Parathyroid adenoma (tissue), 2 donors: ENCODE results near the gene ECT2.
"Not testable (repeated sequence)": the region's sequence is repeated elsewhere in the genome, so short reads cannot be mapped to it uniquely, and the experiment has no call there.

Experiments used
- H2AFZ ChIP-seq: fragments of 300-600 bp; sonication (generic); one replicate; pipeline ENCODE4 v1.7.0; 2017; ENCODE audit warnings: antibody characterized with exemption, mild to moderate bottlenecking
- H3K27ac ChIP-seq: fragments of 300-600 bp; sonication (generic); one replicate; pipeline ENCODE4 v1.7.0; 2017
- H3K27me3 ChIP-seq: fragments of 300-600 bp; sonication (generic); one replicate; pipeline ENCODE4 v1.7.0; 2017; ENCODE audit warnings: low read length; ENCODE audit not compliant: control insufficient read depth, insufficient read depth
- H3K36me3 ChIP-seq: fragments of 300-600 bp; sonication (generic); one replicate; pipeline ENCODE4 v1.7.0; 2017; ENCODE audit warnings: low read length; ENCODE audit not compliant: control insufficient read depth, insufficient read depth
- H3K4me1 ChIP-seq: fragments of 300-600 bp; sonication (generic); one replicate; pipeline ENCODE4 v1.7.0; 2017; ENCODE audit warnings: control low read depth
- H3K4me2 ChIP-seq: fragments of 300-600 bp; sonication (generic); one replicate; pipeline ENCODE4 v1.7.0; 2017; ENCODE audit warnings: low read length
- H3K4me3 ChIP-seq: fragments of 300-600 bp; sonication (generic); one replicate; pipeline ENCODE4 v1.7.0; 2017; ENCODE audit warnings: low read depth, low read length
- H3K79me2 ChIP-seq: fragments of 300-600 bp; sonication (generic); one replicate; pipeline ENCODE4 v1.7.0; 2017; ENCODE audit warnings: control low read depth
- H3K9ac ChIP-seq: fragments of 300-600 bp; sonication (generic); one replicate; pipeline ENCODE4 v1.7.0; 2017; ENCODE audit warnings: mild to moderate bottlenecking
- H3K9me3 ChIP-seq: fragments of 300-600 bp; sonication (generic); one replicate; pipeline ENCODE4 v1.7.0; 2017; ENCODE audit warnings: low read length; ENCODE audit not compliant: control insufficient read depth
- CTCF ChIP-seq: fragments of 300-600 bp; sonication (generic); IDR thresholded peaks from one replicate; pipeline ENCODE4 v1.7.0; 2017; ENCODE audit warnings: antibody characterized with exemption, mild to moderate bottlenecking
- donor health status: primary hyperparathyroidism.

ECT2 gene

GRCh38 chr3:172856795-172857742, 106.5 kb downstream of the ECT2 start:
- Histone ChIP-seq H3K27me3 (no peaks in the 10 kb centered on the region), H3K79me2 (no peaks in the 10 kb centered on the region), H3K27ac (no peak overlapping the region), H3K36me3 (no peaks in the 10 kb centered on the region), H3K4me3 (no peak overlapping the region), H3K9ac (no peak overlapping the region), H3K4me1 (no peaks in the 10 kb centered on the region), H2AFZ (peak overlapping the region; percentile 9), H3K4me2 (no peak overlapping the region), H3K9me3 (no peaks in the 10 kb centered on the region)
- no peak for TF ChIP-seq CTCF

GRCh38 chr3:172859041-172859440, 108.5 kb downstream of the ECT2 start:
- Histone ChIP-seq H3K9me3 (no peaks in the 10 kb centered on the region), H3K27me3 (peaks cover 3% of the 10 kb centered on the region), H3K4me2 (no peak overlapping the region), H2AFZ (no peak overlapping the region), H3K27ac (no peak overlapping the region), H3K4me1 (no peaks in the 10 kb centered on the region), H3K4me3 (no peak overlapping the region), H3K9ac (no peak overlapping the region), H3K79me2 (no peaks in the 10 kb centered on the region), H3K36me3 (no peaks in the 10 kb centered on the region)
- TF ChIP-seq CTCF = no peak

GRCh38 chr3:172866726-172867350, 116.3 kb downstream of the ECT2 start:
- H3K4me3 ChIP-seq, H3K4me2 ChIP-seq, H3K9me3 ChIP-seq, H2AFZ ChIP-seq, H3K9ac ChIP-seq, H3K36me3 ChIP-seq, H3K4me1 ChIP-seq, H3K79me2 ChIP-seq, H3K27ac ChIP-seq, H3K27me3 ChIP-seq: not testable (repeated sequence)

- no peak for TF ChIP-seq CTCF
- Histone ChIP-seq H3K4me2 (no peak overlapping the region), H3K4me3 (no peak overlapping the region), H3K27ac (no peak overlapping the region), H2AFZ (no peak overlapping the region), H3K36me3 (no peaks in the 10 kb centered on the region), H3K4me1 (no peaks in the 10 kb centered on the region), H3K9me3 (no peaks in the 10 kb centered on the region), H3K9ac (no peak overlapping the region), H3K79me2 (no peaks in the 10 kb centered on the region), H3K27me3 (no peaks in the 10 kb centered on the region)
Observed at GRCh38 chr3:172868582-172869200, 118.2 kb downstream of the ECT2 start.

- no peak for TF ChIP-seq CTCF
- Histone ChIP-seq H3K36me3 (no peaks in the 10 kb centered on the region), H3K27me3 (no peaks in the 10 kb centered on the region), H3K9me3 (no peaks in the 10 kb centered on the region), H3K4me3 (no peak overlapping the region), H3K27ac (no peak overlapping the region), H3K4me1 (no peaks in the 10 kb centered on the region), H3K79me2 (no peaks in the 10 kb centered on the region), H2AFZ (no peak overlapping the region), H3K9ac (no peak overlapping the region), H3K4me2 (no peak overlapping the region)
Observed at GRCh38 chr3:172869368-172869771, 118.8 kb downstream of the ECT2 start.
